ENCODE measurements around the gene BIN2. TPM values are rescaled to one million over a fixed set of nuclear protein-coding genes. Genes with fewer than 3 reads are reported as not detected.

The BIN2 gene
- total RNA-seq, 1 experiment from 2014 or later = not detected

DNA sequence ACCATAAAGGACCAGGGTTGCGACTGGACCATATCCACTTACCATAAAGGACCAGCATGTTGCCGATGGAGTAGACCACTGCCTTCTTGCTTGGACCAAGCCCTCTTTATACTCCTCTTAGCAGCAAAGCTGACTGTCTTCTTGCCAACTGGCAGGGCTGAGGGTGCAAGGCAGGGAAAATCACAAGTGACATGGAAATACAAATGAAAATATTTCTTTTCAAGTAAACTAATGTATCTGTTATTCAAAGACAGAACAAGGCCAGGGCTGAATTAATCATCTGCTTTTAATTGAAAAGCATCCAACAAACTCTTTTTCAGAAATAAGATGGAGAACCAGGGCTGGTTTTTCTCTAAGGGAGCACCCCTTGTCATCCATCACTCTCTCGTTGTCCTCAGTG is 22.6 kb upstream of the BIN2 start, which contains the start of gene CELA1:
Gene CELA1, minus strand, starts transcription at position 99 of the 400 bp plus-strand sequence. Its CDS starts 41 bp downstream, at position 58.
- no peaks in the 10 kb centered on the region; a peak in 1 of 5 replicates for H3K9me3 Mint-ChIP-seq
- H2BK20ac ChIP-seq (ENCODE audit: low read depth, low read length, poor library complexity, severe bottlenecking) = no peak within 1 kb of the TSS
- H2BK5ac ChIP-seq (ENCODE audit: insufficient read length, low read length) = no peak within 1 kb of the TSS
- no peaks in the 10 kb centered on the region for H3K9me3 ChIP-seq (ENCODE audit: control insufficient read depth, low read depth, low read length)
- H3K56ac ChIP-seq (ENCODE audit: insufficient read length, low read depth, low read length) = no peak within 1 kb of the TSS
- H2BK12ac ChIP-seq (ENCODE audit: insufficient read length, low read depth, low read length) = no peak within 1 kb of the TSS
- H3K23ac ChIP-seq (ENCODE audit: insufficient read length, low read depth, low read length) = no peak within 1 kb of the TSS
- peak within 1 kb of the TSS in 2 of 3 experiments; percentile 40 to 74; a peak in 1 of 7 replicates for H3K27ac Mint-ChIP-seq
- H4K20me1 ChIP-seq (ENCODE audit: control insufficient read depth, insufficient read depth, insufficient read length) = no peaks in the 10 kb centered on the region
- no peak within 1 kb of the TSS for H2AFZ ChIP-seq (ENCODE audit: low read length)
- no peak within 1 kb of the TSS for H3K9ac ChIP-seq (ENCODE audit: extremely low read depth, insufficient read length, low read length)
- no peak within 1 kb of the TSS for H2BK120ac ChIP-seq (ENCODE audit: low read depth, low read length, poor library complexity, severe bottlenecking)
- no peak for TF ChIP-seq CTCF (conservative IDR thresholded peaks at IDR 0.05)
- H3T11ph ChIP-seq (ENCODE audit: low read length) = no peak within 1 kb of the TSS
- H3K4me1 ChIP-seq (ENCODE audit: insufficient read depth, low read length) = no peaks in the 10 kb centered on the region
- H4K91ac ChIP-seq (ENCODE audit: insufficient read length, low read depth, low read length) = no peak within 1 kb of the TSS
- DNase-seq = no peak
- no peaks in the 10 kb centered on the region for H3K79me1 ChIP-seq (ENCODE audit: insufficient read depth, low read depth, low read length, poor library complexity, severe bottlenecking)
- no peak within 1 kb of the TSS for H3K18ac ChIP-seq (ENCODE audit: insufficient read length, low read depth, low read length)
- no peaks in the 10 kb centered on the region for H3K23me2 ChIP-seq (ENCODE audit: insufficient read length, low read depth, low read length, poor library complexity, severe bottlenecking)
- H3K27me3 Mint-ChIP-seq (ENCODE audit: low read depth) = peaks cover 3% of the 10 kb centered on the region; the same call in 1 of the 2 replicates
- WGBS (ENCODE audit: extremely low coverage, insufficient read length, low lambda C conversion rate) = no CpG with 5 or more reads among the region's 3 CpGs
- H3K4me2 ChIP-seq (ENCODE audit: insufficient read depth, insufficient read length, low read length) = no peak within 1 kb of the TSS
- H3K4me3 Mint-ChIP-seq = no peak within 1 kb of the TSS
- no peaks in the 10 kb centered on the region for H3K27me3 ChIP-seq (ENCODE audit: insufficient read depth, low read length)
- H4K8ac ChIP-seq (replicated peaks; ENCODE audit: insufficient read length, low read depth, low read length) = no peak within 1 kb of the TSS
- no peak within 1 kb of the TSS for H4K5ac ChIP-seq (ENCODE audit: insufficient read length, low read depth, low read length)
- H3K27ac ChIP-seq (ENCODE audit: insufficient read length, low read depth, low read length) = no peak within 1 kb of the TSS
- peaks cover 12% of the 10 kb centered on the region in 2 experiments for H3K4me1 Mint-ChIP-seq
- H3K79me2 ChIP-seq (ENCODE audit: insufficient read depth, low read length) = no peaks in the 10 kb centered on the region
- no peak within 1 kb of the TSS for H2BK15ac ChIP-seq (ENCODE audit: low read depth, low read length)
- H3K4ac ChIP-seq (ENCODE audit: low read depth, low read length) = no peak within 1 kb of the TSS
- H3K36me3 Mint-ChIP-seq (ENCODE audit: insufficient read depth in 1 of 3, low read depth in 3 of 3) = no peaks in the 10 kb centered on the region
- no peak within 1 kb of the TSS for H2AK5ac ChIP-seq (ENCODE audit: insufficient read length, low read length)
- no peak within 1 kb of the TSS for H3K14ac ChIP-seq (ENCODE audit: insufficient read depth, low read length)
